ENCODE measurements around the gene TOM1L2.

DNA sequence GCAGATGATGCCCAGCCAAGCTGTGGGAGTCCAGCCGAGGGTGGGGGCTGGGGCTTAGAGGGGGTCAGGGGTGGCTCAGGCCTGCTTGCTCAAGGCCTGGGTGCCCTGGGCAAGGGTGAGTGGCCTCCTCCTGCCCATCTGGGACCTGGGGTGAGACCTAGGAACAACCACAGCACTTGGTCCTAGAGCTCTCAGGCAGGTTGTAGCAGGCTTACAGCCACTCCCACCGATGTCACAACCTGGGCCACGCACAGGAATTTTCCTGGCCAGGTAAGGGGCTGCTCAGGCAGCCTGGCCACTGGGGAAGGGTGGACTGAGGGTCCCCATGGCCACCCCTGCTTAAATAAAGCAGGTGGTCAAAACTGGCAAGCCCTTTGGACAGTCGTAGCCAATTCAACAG is 129.1 kb downstream of the TOM1L2 start:
- TF ChIP-seq, protein P1, sequence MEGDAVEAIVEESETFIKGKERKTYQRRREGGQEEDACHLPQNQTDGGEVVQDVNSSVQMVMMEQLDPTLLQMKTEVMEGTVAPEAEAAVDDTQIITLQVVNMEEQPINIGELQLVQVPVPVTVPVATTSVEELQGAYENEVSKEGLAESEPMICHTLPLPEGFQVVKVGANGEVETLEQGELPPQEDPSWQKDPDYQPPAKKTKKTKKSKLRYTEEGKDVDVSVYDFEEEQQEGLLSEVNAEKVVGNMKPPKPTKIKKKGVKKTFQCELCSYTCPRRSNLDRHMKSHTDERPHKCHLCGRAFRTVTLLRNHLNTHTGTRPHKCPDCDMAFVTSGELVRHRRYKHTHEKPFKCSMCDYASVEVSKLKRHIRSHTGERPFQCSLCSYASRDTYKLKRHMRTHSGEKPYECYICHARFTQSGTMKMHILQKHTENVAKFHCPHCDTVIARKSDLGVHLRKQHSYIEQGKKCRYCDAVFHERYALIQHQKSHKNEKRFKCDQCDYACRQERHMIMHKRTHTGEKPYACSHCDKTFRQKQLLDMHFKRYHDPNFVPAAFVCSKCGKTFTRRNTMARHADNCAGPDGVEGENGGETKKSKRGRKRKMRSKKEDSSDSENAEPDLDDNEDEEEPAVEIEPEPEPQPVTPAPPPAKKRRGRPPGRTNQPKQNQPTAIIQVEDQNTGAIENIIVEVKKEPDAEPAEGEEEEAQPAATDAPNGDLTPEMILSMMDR (IDR thresholded peaks at IDR 0.05; ENCODE audit: insufficient read depth, low read length): no peak
- TF ChIP-seq POLR2AphosphoS5 (IDR thresholded peaks at IDR 0.05; ENCODE audit: low read depth): no peak
- TF ChIP-seq SPI1 (IDR thresholded peaks at IDR 0.05; ENCODE audit: borderline replicate concordance, low read depth): no peak
- TF ChIP-seq GABPA (IDR thresholded peaks at IDR 0.05; ENCODE audit: low read depth): no peak
- TF ChIP-seq, protein P2, sequence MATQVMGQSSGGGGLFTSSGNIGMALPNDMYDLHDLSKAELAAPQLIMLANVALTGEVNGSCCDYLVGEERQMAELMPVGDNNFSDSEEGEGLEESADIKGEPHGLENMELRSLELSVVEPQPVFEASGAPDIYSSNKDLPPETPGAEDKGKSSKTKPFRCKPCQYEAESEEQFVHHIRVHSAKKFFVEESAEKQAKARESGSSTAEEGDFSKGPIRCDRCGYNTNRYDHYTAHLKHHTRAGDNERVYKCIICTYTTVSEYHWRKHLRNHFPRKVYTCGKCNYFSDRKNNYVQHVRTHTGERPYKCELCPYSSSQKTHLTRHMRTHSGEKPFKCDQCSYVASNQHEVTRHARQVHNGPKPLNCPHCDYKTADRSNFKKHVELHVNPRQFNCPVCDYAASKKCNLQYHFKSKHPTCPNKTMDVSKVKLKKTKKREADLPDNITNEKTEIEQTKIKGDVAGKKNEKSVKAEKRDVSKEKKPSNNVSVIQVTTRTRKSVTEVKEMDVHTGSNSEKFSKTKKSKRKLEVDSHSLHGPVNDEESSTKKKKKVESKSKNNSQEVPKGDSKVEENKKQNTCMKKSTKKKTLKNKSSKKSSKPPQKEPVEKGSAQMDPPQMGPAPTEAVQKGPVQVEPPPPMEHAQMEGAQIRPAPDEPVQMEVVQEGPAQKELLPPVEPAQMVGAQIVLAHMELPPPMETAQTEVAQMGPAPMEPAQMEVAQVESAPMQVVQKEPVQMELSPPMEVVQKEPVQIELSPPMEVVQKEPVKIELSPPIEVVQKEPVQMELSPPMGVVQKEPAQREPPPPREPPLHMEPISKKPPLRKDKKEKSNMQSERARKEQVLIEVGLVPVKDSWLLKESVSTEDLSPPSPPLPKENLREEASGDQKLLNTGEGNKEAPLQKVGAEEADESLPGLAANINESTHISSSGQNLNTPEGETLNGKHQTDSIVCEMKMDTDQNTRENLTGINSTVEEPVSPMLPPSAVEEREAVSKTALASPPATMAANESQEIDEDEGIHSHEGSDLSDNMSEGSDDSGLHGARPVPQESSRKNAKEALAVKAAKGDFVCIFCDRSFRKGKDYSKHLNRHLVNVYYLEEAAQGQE (IDR thresholded peaks at IDR 0.05; ENCODE audit: insufficient replicate concordance, low read depth): no peak
